NCI-H1694 treated with DMSO at 0.1 percent for 48 hours (cell line): ENCODE results near the gene KCTD11.
"Not testable (repeated sequence)": the region's sequence is repeated elsewhere in the genome, so short reads cannot be mapped to it uniquely, and the experiment has no call there.

Source experiments
- DNase-seq: peaks from one replicate; lab custom pipeline; 2025; lab: John Stamatoyannopoulos, UW

Gene KCTD11

DNA sequence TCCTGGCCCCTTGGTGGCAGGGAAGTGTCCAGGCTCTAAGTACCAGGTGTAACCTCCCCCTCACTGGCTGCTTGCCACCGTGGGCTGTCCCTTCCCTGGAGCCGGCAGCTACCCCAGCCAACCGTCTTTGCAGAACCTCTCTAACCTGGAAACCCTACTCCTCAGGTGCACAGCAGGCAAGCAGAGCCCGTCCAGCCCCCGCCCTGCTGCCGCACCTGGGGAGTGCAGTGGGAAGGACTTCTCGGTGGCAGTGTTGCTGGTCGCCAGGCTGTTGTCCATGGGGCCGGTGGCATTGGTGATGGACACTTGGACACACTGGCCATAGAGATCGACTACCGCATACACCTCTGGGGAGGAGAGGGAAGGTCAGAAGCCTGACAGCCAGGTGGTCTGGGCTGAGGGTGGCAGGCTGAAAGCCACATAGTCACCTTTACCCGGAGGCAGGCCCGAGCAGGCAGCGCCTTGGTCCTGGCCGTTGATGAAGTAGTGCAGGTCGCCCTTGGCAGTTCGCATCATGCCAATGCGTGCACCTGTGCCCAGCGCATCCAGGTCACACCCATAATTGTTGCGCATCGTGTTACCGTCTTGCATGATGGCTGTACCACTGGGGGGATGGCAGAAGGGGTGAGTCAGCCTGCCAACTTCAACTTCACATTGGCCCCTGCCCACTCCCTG, 29.3 kb upstream of the KCTD11 start:
- DNase-seq = no peak

DNA sequence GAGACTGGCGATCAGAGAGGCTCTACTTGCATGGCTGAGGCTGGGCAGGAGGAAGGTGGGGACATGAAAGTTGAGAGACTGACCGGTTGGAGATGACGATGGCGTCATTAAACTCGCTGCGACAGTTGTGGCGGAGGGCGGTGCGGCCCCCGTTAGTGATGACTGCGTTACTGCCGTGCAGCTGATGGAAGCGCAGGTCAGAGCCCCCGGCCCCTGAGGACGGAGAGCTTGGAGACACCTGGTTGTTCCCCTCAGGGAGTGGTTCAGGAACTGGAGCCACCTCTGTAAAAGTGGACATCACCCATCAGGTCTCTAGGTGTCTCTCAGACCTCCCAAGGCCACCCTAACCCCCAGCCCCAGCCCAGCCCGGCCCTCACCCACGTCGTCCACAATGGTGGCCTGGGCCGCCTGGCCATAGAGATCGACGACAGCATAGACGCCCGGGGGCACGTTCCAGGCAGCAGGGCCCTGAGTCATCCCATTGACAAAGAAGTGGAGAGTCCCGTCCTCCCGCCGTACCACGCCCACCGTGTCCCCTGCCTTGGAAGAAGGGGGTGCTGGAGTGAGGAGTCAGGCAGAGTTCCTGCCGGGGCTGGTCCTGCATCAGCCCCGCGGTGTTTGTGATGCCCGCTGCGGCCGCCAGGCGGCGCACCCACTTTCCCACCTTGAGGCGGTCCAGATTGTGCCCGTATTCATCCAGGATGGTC, 28.1 kb upstream of the KCTD11 start:
- peak; percentile 13 for DNase-seq

DNA sequence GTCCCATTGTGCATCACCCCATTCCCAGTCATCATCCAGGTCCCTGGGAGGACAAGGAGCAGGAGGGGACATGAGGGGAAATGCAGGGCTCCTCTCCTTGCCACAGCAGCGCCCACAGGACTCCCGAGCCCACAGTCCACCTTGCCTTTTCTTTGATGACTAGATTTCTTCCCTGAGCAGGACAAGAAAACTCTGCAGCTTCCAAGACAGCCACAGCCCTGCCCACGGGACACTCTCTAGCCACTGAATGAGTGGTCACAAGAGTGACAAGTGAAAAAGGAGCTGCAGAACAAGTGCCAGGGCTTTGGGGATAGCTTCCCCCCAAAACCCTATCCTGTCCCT, 27.6 kb upstream of the KCTD11 start:
- no peak for DNase-seq

- no peak for DNase-seq
Observed at GRCh38 chr17:7325031-7325528, 26.9 kb upstream of the KCTD11 start.

- DNase-seq = no peak
Observed at GRCh38 chr17:7326186-7326585, 25.8 kb upstream of the KCTD11 start.

GRCh38 chr17:7327056-7327455, 24.9 kb upstream of the KCTD11 start:
- DNase-seq = no peak

DNA sequence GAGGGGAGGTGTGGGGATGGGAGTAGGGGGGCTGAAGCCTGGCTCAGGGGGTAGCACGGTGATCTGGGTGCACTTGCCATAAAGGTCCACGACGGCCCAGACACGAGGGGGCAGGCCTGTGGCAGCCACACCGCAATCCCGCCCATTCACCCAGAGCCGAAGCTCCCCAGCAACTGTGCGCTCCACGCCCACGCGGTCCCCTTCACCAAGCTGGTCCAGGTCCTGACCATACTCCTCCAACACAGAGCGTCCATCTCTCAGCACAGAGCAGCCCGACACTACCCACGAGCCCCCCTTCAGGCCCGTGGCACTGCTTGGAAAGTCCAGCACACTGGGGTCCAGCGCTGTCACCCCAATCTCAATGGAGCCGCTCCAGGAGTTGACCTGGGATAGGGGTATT, 24.5 kb upstream of the KCTD11 start:
- DNase-seq = no peak

GRCh38 chr17:7328009-7328408, 24.0 kb upstream of the KCTD11 start:
- no peak for DNase-seq

GRCh38 chr17:7328840-7329373, 23.1 kb upstream of the KCTD11 start, which contains the start of gene NEURL4:
NEURL4 (minus strand) TSS chr17:7329335; CDS start chr17:7329312, 23 bp downstream.
- no peak for DNase-seq

- DNase-seq = peak; percentile 99
Observed at GRCh38 chr17:7329374-7329996, 22.5 kb upstream of the KCTD11 start.

GRCh38 chr17:7329997-7330637, 21.8 kb upstream of the KCTD11 start:
- peak; percentile 85 for DNase-seq

DNA sequence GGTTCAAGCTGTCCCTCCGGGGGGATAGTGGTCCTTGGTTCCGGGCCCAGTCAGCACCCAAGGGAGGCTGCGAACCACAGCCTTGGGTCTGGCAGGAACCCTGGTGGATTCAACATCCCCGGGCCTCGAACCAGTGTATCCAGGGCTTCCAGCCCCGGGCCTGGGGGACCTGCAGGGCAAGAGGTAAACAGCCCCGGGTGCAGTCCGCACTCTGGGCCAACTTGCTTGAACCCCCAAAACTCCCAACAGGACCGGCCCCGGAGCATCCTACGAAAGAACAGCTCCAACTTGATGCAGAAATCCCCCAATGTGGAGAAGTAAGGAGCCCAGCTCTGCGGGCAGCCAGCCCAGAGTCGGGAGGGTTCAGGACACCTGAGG, 21.3 kb upstream of the KCTD11 start:
- DNase-seq = no peak

GRCh38 chr17:7332111-7332510, 19.9 kb upstream of the KCTD11 start:
- no peak for DNase-seq

DNA sequence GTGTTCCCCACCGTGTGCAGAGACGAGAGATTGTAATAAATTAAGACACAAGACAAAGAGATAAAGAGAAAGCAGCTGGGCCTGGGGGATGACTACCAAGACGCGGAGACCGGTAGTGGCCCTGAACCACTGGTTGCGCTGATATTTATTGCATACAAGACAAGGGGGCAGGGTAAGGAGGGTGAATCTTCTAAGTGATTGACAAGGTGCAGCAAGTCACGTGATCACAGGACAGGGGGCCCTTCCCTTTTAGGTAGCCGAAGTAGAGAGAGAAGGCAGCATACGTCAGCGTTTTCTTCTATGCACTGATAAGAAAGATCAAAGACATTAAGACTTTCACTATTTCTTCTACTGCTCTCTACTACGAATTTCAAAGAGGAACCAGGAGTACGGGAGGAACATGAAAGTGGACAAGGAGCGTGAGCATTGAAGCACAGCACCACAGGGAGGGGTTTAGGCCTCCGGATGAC, 19.3 kb upstream of the KCTD11 start:
- DNase-seq = not testable (repeated sequence)

GRCh38 chr17:7334938-7335538, 16.9 kb upstream of the KCTD11 start:
- no peak for DNase-seq

DNA sequence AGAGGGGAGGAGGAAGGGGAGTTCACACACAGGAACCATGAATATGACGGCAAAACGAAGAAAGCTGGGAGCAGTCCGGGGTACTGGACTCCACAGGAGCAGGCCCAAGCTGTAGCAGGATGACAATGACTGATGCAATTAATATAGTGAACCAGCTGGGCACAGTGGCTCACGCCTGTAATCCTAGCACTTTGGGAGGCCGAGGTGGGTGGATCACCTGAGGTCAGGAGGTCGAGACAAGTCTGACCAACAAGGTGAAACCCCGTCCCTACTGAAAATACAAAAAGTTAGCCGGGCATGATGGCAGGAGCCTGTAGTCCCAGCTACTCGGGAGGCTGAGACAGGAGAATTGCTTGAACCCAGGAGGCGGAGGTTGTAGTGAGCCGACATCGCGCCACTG, 16.2 kb upstream of the KCTD11 start:
- not testable (repeated sequence) for DNase-seq

DNA sequence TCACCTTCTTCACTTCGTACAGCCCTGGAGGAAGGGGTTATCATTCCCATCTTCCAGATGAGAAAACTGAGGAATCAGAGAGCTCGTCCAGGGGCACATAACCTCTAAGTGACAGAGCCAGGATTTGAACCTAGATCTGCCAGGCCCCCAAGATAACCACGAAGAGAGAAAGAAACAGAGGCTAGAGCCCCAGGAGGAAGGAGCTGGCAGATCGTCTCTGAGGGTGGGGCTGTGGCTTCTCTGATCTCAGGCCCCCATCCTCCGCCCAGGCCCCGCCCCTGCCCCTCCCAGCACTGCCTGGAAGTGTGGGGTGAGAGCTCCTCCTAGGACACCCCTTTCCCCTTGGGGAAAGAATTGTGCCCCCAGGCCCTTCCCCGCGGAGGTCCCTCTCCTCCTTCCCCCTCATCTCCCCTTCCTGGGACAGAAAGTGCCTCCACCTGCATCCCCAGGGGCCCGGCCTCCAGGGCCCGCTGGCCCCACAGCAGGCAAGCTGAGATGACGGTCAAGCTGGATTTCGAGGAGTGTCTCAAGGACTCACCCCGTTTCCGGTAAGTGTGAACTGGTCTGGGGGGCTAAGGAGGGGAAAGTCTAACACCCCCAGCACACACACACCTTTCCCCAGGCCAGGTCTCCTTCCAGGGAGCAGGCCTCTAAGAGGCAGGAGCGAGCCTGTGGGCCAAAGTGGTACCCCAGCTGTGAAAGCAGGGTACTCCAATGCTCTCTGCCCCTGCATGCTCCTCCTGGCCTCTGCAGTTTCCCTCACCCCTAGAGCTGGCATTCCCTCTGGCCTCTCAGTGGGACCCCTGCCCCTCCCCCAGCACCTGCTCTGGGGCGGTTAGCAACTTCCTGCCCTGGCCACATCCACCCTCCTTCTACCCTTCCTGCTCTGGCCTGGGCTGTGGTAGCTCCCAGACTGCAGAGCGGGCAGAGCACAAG, 15.5 kb upstream of the KCTD11 start, which contains the start of gene ACAP1:
Gene ACAP1 (plus strand): TSS at position 290 of the 936 bp plus-strand sequence. CDS start 206 bp downstream, at position 496.
- no peak for DNase-seq

GRCh38 chr17:7337600-7337999, 14.4 kb upstream of the KCTD11 start:
- not testable (repeated sequence) for DNase-seq

GRCh38 chr17:7340179-7340578, 11.8 kb upstream of the KCTD11 start:
- no peak for DNase-seq

- no peak for DNase-seq
Observed at GRCh38 chr17:7341842-7342241, 10.1 kb upstream of the KCTD11 start.

- no peak for DNase-seq
Observed at GRCh38 chr17:7343250-7343649, 8.7 kb upstream of the KCTD11 start.
